Natural killer cell (primary cell): Measurements from ENCODE around the gene PLD1. TPM values are rescaled to one million over a fixed set of nuclear protein-coding genes. Genes with fewer than 3 reads are reported as not detected.

ENCODE experiments used
- ATAC-seq, 3 donors: fragments of 150-1000 bp in 2 of 3; fragments of 200-7000 bp in 1 of 3; cut with Tn5 transposase; 1 replicate in 1 of 3; 2 replicates in 2 of 3; pipeline ENCODE4 v1.10.0; 2021; ENCODE audit warnings: mild to moderate bottlenecking in 2 of 3, moderate library complexity in 2 of 3
- DNase-seq, 2 donors: peaks; one replicate each; pipeline versions ENCODE4 v3.0.0 to v3.0.0-alpha.2; 2013 to 2021; ENCODE audit warnings: mixed read lengths in 1 of 2
- H3K27ac ChIP-seq: one replicate; pipeline ENCODE4 v1.5.1; 2013; ENCODE audit warnings: mild to moderate bottlenecking, low read length
- H3K27me3 ChIP-seq: one replicate; pipeline ENCODE4 v1.6.1; 2013; ENCODE audit warnings: low read length; ENCODE audit not compliant: control insufficient read depth, insufficient read depth
- H3K36me3 ChIP-seq: one replicate; pipeline ENCODE4 v1.6.1; 2013; ENCODE audit warnings: low read length; ENCODE audit not compliant: control insufficient read depth, insufficient read depth
- H3K4me1 ChIP-seq: one replicate; pipeline ENCODE4 v1.6.1; 2013; ENCODE audit warnings: low read length; ENCODE audit not compliant: control insufficient read depth, insufficient read depth
- H3K4me3 ChIP-seq: one replicate; pipeline ENCODE4 v1.5.1; 2013; ENCODE audit warnings: low read length
- H3K9me3 ChIP-seq: one replicate; pipeline ENCODE4 v1.6.1; 2013; ENCODE audit warnings: low read length; ENCODE audit not compliant: control insufficient read depth, insufficient read depth
- H3K27ac Mint-ChIP-seq, 2 donors: one replicate each; pipeline ENCODE4 v1.8.0; 2022; ENCODE audit warnings: mild to moderate bottlenecking in 2 of 2, mixed read lengths in 2 of 2, moderate library complexity in 1 of 2
- H3K27me3 Mint-ChIP-seq, 2 donors: one replicate each; pipeline ENCODE4 v1.8.0; 2022; ENCODE audit warnings: low read depth in 2 of 2, mixed read lengths in 2 of 2
- H3K36me3 Mint-ChIP-seq: one replicate; pipeline ENCODE4 v1.8.0; 2022; ENCODE audit warnings: mixed read lengths
- H3K4me1 Mint-ChIP-seq, 2 donors: one replicate each; pipeline ENCODE4 v1.8.0; 2022; ENCODE audit warnings: mixed read lengths in 2 of 2
- H3K4me3 Mint-ChIP-seq: one replicate; pipeline ENCODE4 v1.8.0; 2022; ENCODE audit warnings: mild to moderate bottlenecking, moderate library complexity, mixed read lengths
- H3K9me3 Mint-ChIP-seq, 2 donors: one replicate each; pipeline ENCODE4 v1.8.0; 2022; ENCODE audit warnings: mixed read lengths in 2 of 2
- WGBS: methylation state at CpG from one replicate; pipeline ENCODE4 v1.1.7; 2013; ENCODE audit warnings: missing lambda C conversion rate; ENCODE audit not compliant: insufficient coverage; 5-methylcytosine and 5-hydroxymethylcytosine counted together
- intact Hi-C: fragments of 100-400 bp; cut with micrococcal nuclease; formaldehyde crosslinking; loops from one replicate; pipeline ENCODE4 v1.14.2; 2022
- total RNA-seq, 4 donors: library from RNA; stranded (reverse); fragments of 120-200 nt in 1 of 4; gene quantifications; one replicate each; pipeline versions ENCODE4 v1.2.3 to v1.2.4, GENCODE V29; 2013 to 2022
- TF ChIP-seq, protein P1 (sequence below): fragments of 200-600 bp; IDR thresholded peaks from one replicate; pipeline ENCODE4 v1.8.0; 2022; ENCODE audit warnings: antibody characterized with exemption

PLD1 gene
- total RNA-seq, 3 donors from 2014 or later (not counting 1 experiment from before 2014, with no cell fraction given), result 13.2 to 26.3 (median 17.1) TPM

DNA sequence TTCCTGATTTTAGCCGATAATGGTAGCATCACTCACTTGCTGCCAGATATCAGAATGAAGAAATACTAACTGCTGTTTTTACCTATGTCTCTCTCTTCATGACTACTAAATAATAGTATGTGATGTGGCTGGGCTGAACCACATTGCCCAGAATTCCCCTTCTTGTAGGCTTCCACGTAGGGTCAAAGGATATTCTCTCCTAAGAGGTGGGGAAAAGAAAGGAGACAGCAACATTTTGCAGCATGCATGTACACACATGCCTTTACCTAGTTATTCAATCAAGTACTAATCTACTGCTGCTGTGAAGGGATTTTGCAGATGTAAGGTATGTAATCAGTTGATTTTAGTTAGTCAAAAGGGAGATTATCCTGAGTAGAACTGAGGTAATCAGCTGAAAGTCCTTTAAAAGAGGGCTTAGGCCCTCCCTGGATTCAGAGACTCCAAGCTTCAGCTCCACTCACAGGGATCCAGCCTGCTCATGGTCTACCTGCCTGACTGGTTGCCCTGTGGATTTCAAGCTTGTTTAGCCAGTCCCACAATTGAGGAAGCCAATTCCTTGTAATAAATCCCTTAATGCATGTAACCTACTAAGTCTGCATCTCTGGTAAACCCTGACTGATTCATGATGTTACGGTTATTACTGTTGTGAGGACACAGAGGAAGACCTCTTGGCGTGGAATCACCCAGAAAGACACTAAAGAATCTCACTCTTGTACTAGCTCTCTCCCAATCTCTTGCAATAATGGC is 20.4 kb downstream of the PLD1 start:
- Mint-ChIP-seq H3K27me3 (no peaks in the 10 kb centered on the region), H3K36me3 (no peaks in the 10 kb centered on the region), H3K27ac (no peak overlapping the region), H3K4me3 (no peak overlapping the region), H3K4me1 (peaks cover 7 to 11% of the 10 kb centered on the region in 2 donors), H3K9me3 (no peaks in the 10 kb centered on the region)
- no peak overlapping the region for H3K4me3 ChIP-seq
- no peak overlapping the region for H3K27ac ChIP-seq
- H3K27me3 ChIP-seq, result no peaks in the 10 kb centered on the region
- H3K9me3 ChIP-seq, result no peaks in the 10 kb centered on the region
- no peak for DNase-seq
- ATAC-seq, result no peak
- intact Hi-C loops, result no loop called here
- TF ChIP-seq, protein P1, sequence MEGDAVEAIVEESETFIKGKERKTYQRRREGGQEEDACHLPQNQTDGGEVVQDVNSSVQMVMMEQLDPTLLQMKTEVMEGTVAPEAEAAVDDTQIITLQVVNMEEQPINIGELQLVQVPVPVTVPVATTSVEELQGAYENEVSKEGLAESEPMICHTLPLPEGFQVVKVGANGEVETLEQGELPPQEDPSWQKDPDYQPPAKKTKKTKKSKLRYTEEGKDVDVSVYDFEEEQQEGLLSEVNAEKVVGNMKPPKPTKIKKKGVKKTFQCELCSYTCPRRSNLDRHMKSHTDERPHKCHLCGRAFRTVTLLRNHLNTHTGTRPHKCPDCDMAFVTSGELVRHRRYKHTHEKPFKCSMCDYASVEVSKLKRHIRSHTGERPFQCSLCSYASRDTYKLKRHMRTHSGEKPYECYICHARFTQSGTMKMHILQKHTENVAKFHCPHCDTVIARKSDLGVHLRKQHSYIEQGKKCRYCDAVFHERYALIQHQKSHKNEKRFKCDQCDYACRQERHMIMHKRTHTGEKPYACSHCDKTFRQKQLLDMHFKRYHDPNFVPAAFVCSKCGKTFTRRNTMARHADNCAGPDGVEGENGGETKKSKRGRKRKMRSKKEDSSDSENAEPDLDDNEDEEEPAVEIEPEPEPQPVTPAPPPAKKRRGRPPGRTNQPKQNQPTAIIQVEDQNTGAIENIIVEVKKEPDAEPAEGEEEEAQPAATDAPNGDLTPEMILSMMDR, result no peak
- H3K36me3 ChIP-seq, result no peaks in the 10 kb centered on the region
- WGBS, result 100% methylated on average over 2 of the region's 4 CpGs
- H3K4me1 ChIP-seq, result no peaks in the 10 kb centered on the region

DNA sequence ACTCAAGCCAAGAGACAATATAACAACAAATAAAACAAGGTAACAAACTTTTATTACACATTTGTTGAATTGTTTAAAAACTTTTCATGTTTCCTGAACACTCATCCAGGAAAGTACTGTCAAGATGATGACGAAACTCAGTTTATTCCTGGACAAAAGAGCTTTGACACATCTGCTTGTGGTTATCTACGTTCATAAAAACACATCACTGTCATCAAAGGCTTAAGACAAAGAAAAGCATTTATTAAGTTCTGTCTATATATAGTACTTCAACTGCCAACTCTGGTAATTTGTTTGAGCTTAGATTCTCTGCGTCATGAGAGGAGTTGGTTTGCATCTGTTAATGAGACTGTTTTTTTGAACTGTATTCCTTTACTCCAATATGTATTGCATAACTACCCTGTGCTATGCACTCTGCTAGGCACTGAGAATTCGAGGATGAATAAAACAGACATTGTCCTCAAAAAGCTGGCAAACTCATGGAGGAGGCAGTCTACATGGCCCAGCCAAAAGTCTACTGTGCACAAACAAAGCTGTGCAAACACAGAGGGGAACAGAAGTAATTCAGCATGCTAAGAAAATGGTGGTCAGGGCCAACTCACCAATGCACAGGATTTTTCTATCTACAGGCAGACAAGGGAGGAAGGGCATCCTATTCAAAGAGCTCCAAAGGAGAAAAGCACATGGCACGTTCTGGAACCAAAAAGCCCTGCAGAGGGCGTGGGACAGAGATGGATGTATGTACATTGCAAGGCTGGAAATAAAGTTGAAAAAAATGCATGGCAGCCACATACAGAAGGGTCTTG is 21.5 kb downstream of the PLD1 start:
- Mint-ChIP-seq H3K27ac (no peak overlapping the region), H3K9me3 (no peaks in the 10 kb centered on the region), H3K27me3 (peaks cover 0 to 3% of the 10 kb centered on the region in 2 donors), H3K4me3 (no peak overlapping the region), H3K36me3 (no peaks in the 10 kb centered on the region), H3K4me1 (peaks cover 7 to 11% of the 10 kb centered on the region in 2 donors)
- no peak for ATAC-seq
- intact Hi-C loops, result no loop called here
- 70% methylated on average over 5 of the region's 6 CpGs for WGBS
- no peak for DNase-seq
- no peak overlapping the region for H3K4me3 ChIP-seq
- TF ChIP-seq, protein P1, result no peak
- no peaks in the 10 kb centered on the region for H3K27me3 ChIP-seq
- no peak overlapping the region for H3K27ac ChIP-seq
- H3K9me3 ChIP-seq, result no peaks in the 10 kb centered on the region
- H3K36me3 ChIP-seq, result no peaks in the 10 kb centered on the region
- H3K4me1 ChIP-seq, result no peaks in the 10 kb centered on the region

DNA sequence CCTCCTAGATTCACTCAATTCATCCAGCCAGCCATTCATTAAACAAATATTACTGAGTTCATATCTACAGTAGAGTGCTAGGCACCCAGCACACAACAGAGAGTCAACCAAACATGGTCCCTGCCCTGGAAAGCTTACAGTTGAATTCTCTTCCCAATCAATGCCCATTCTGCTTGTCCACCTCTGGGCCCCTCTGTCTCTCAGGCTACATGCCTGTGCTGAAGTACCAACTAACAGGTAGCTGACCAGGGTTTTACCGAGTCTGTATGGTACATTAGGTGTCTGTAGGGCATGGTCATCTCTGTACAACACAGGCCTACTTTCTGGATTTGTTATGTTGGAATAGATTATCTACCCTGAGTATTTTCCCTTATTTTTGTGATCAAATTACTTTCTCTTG is 23.3 kb downstream of the PLD1 start:
- no peaks in the 10 kb centered on the region for H3K36me3 ChIP-seq
- H3K27ac ChIP-seq, result no peak overlapping the region
- no peak overlapping the region for H3K4me3 ChIP-seq
- Mint-ChIP-seq H3K9me3 (no peaks in the 10 kb centered on the region), H3K27me3 (peaks cover 0 to 3% of the 10 kb centered on the region in 2 donors), H3K4me1 (peaks cover 7 to 8% of the 10 kb centered on the region in 2 donors), H3K36me3 (no peaks in the 10 kb centered on the region), H3K27ac (no peak overlapping the region), H3K4me3 (no peak overlapping the region)
- intact Hi-C loops, result no loop called here
- TF ChIP-seq, protein P1, result no peak
- DNase-seq (no peak), ATAC-seq (no peak)
- WGBS, result 100% methylated on average over 1 of the region's 1 CpG
- no peaks in the 10 kb centered on the region for H3K9me3 ChIP-seq
- no peaks in the 10 kb centered on the region for H3K4me1 ChIP-seq
- H3K27me3 ChIP-seq, result no peaks in the 10 kb centered on the region
